ENCODE data around the gene COL5A1.

The COL5A1 gene

GRCh38 chr9:134631881-134632280 lies 9.7 kb upstream of the COL5A1 start:
- H2BK5ac ChIP-seq (ENCODE audit: low read depth, low read length, poor library complexity, severe bottlenecking), result no peak overlapping the region
- no peaks in the 10 kb centered on the region for H3K79me1 ChIP-seq (replicated peaks; ENCODE audit: low read length, poor library complexity, severe bottlenecking)
- peaks cover 7% of the 10 kb centered on the region for H3K4me1 ChIP-seq (ENCODE audit: control insufficient read depth, insufficient read depth, low read depth, low read length)
- H3K23ac ChIP-seq (ENCODE audit: low read length in 2 of 2), result no peak overlapping the region
- no peak overlapping the region for H2BK120ac ChIP-seq (ENCODE audit: low read depth, low read length)
- H3K27ac ChIP-seq (ENCODE audit: low read length, poor library complexity, severe bottlenecking), result no peak overlapping the region
- 95% methylated on average over 10 of the region's 10 CpGs for WGBS
- peak overlapping the region in 1 of 2 experiments; percentile 13 for H3K4ac ChIP-seq (ENCODE audit: low read depth in 1 of 2, low read length in 2 of 2)
- no peaks in the 10 kb centered on the region for H3K9me3 ChIP-seq (ENCODE audit: control insufficient read depth, low read length)
- H4K8ac ChIP-seq (ENCODE audit: low read length), result no peak overlapping the region
- H3K4me2 ChIP-seq (ENCODE audit: low read length, poor library complexity, severe bottlenecking), result no peak overlapping the region
- H3K18ac ChIP-seq (ENCODE audit: low read depth in 1 of 2, low read length in 2 of 2), result no peak overlapping the region
- H2AFZ ChIP-seq (ENCODE audit: low read depth, low read length), result no peak overlapping the region
- no peak overlapping the region for H3K14ac ChIP-seq (ENCODE audit: low read length in 2 of 2)
- H4K91ac ChIP-seq (ENCODE audit: low read length), result no peak overlapping the region
- H3K4me3 ChIP-seq (ENCODE audit: insufficient read depth in 1 of 2, low read depth in 1 of 2, low read length in 2 of 2), result no peak overlapping the region
- no peak overlapping the region for H2AK5ac ChIP-seq (ENCODE audit: low read length, severe bottlenecking)
- DNase-seq, result no peak
- peaks cover 0 to 12% of the 10 kb centered on the region in 2 experiments for H3K27me3 ChIP-seq (ENCODE audit: control insufficient read depth in 1 of 2, insufficient read depth in 1 of 2, low read length in 2 of 2)
- H3K9ac ChIP-seq (ENCODE audit: low read length), result no peak overlapping the region
- H3K36me3 ChIP-seq (ENCODE audit: control insufficient read depth in 1 of 2, insufficient read depth in 2 of 2, low read depth in 1 of 2, low read length in 2 of 2), result peaks cover 0 to 3% of the 10 kb centered on the region in 2 experiments
- H2BK12ac ChIP-seq (ENCODE audit: low read length in 2 of 2), result no peak overlapping the region
- H2BK15ac ChIP-seq (ENCODE audit: low read depth, poor library complexity, severe bottlenecking), result no peak overlapping the region

GRCh38 chr9:134632329-134632728 lies 9.3 kb upstream of the COL5A1 start:
- Histone ChIP-seq H3K36me3 (ENCODE audit: control insufficient read depth in 1 of 2, insufficient read depth in 2 of 2, low read depth in 1 of 2, low read length in 2 of 2) (peaks cover 0 to 3% of the 10 kb centered on the region in 2 experiments), H3K9me3 (ENCODE audit: control insufficient read depth, low read length) (no peaks in the 10 kb centered on the region), H4K8ac (ENCODE audit: low read length) (no peak overlapping the region), H2AK5ac (ENCODE audit: low read length, severe bottlenecking) (no peak overlapping the region), H2BK5ac (ENCODE audit: low read depth, low read length, poor library complexity, severe bottlenecking) (no peak overlapping the region), H3K23ac (ENCODE audit: low read length in 2 of 2) (no peak overlapping the region), H3K4me3 (ENCODE audit: insufficient read depth in 1 of 2, low read depth in 1 of 2, low read length in 2 of 2) (no peak overlapping the region), H2BK120ac (ENCODE audit: low read depth, low read length) (no peak overlapping the region), H3K14ac (ENCODE audit: low read length in 2 of 2) (no peak overlapping the region), H3K18ac (ENCODE audit: low read depth in 1 of 2, low read length in 2 of 2) (no peak overlapping the region), H4K91ac (ENCODE audit: low read length) (no peak overlapping the region), H3K27ac (ENCODE audit: low read length, poor library complexity, severe bottlenecking) (no peak overlapping the region), H3K79me1 (replicated peaks; ENCODE audit: low read length, poor library complexity, severe bottlenecking) (no peaks in the 10 kb centered on the region), H3K4ac (ENCODE audit: low read depth in 1 of 2, low read length in 2 of 2) (no peak overlapping the region), H2BK12ac (ENCODE audit: low read length in 2 of 2) (no peak overlapping the region), H2BK15ac (ENCODE audit: low read depth, poor library complexity, severe bottlenecking) (no peak overlapping the region), H3K9ac (ENCODE audit: low read length) (no peak overlapping the region), H3K4me2 (ENCODE audit: low read length, poor library complexity, severe bottlenecking) (no peak overlapping the region), H2AFZ (ENCODE audit: low read depth, low read length) (no peak overlapping the region), H3K4me1 (ENCODE audit: control insufficient read depth, insufficient read depth, low read depth, low read length) (peaks cover 8% of the 10 kb centered on the region), H3K27me3 (ENCODE audit: control insufficient read depth in 1 of 2, insufficient read depth in 1 of 2, low read length in 2 of 2) (peaks cover 0 to 12% of the 10 kb centered on the region in 2 experiments)
- no peak for DNase-seq
- WGBS, result 94% methylated on average over 9 of the region's 9 CpGs

GRCh38 chr9:134633362-134634142 lies 8.1 kb upstream of the COL5A1 start:
- Histone ChIP-seq H3K27ac (ENCODE audit: low read length, poor library complexity, severe bottlenecking) (no peak overlapping the region), H3K4ac (ENCODE audit: low read depth in 1 of 2, low read length in 2 of 2) (no peak overlapping the region), H2BK15ac (ENCODE audit: low read depth, poor library complexity, severe bottlenecking) (no peak overlapping the region), H2AFZ (ENCODE audit: low read depth, low read length) (no peak overlapping the region), H4K8ac (ENCODE audit: low read length) (no peak overlapping the region), H3K4me1 (ENCODE audit: control insufficient read depth, insufficient read depth, low read depth, low read length) (peaks cover 20% of the 10 kb centered on the region), H2BK5ac (ENCODE audit: low read depth, low read length, poor library complexity, severe bottlenecking) (no peak overlapping the region), H4K91ac (ENCODE audit: low read length) (no peak overlapping the region), H2BK120ac (ENCODE audit: low read depth, low read length) (no peak overlapping the region), H3K9ac (ENCODE audit: low read length) (no peak overlapping the region), H2BK12ac (ENCODE audit: low read length in 2 of 2) (peak overlapping the region in 1 of 2 experiments; percentile 45), H3K4me3 (ENCODE audit: insufficient read depth in 1 of 2, low read depth in 1 of 2, low read length in 2 of 2) (no peak overlapping the region), H3K79me1 (replicated peaks; ENCODE audit: low read length, poor library complexity, severe bottlenecking) (no peaks in the 10 kb centered on the region), H3K14ac (ENCODE audit: low read length in 2 of 2) (no peak overlapping the region), H2AK5ac (ENCODE audit: low read length, severe bottlenecking) (no peak overlapping the region), H3K18ac (ENCODE audit: low read depth in 1 of 2, low read length in 2 of 2) (no peak overlapping the region), H3K23ac (ENCODE audit: low read length in 2 of 2) (no peak overlapping the region), H3K36me3 (ENCODE audit: control insufficient read depth in 1 of 2, insufficient read depth in 2 of 2, low read depth in 1 of 2, low read length in 2 of 2) (no peaks in the 10 kb centered on the region), H3K9me3 (ENCODE audit: control insufficient read depth, low read length) (no peaks in the 10 kb centered on the region), H3K4me2 (ENCODE audit: low read length, poor library complexity, severe bottlenecking) (no peak overlapping the region), H3K27me3 (ENCODE audit: control insufficient read depth in 1 of 2, insufficient read depth in 1 of 2, low read length in 2 of 2) (peaks cover 0 to 12% of the 10 kb centered on the region in 2 experiments)
- DNase-seq, result no peak
- 95% methylated on average over 16 of the region's 16 CpGs for WGBS

- H2AFZ ChIP-seq (ENCODE audit: low read depth, low read length), result no peak overlapping the region
- peaks cover 0 to 12% of the 10 kb centered on the region in 2 experiments for H3K27me3 ChIP-seq (ENCODE audit: control insufficient read depth in 1 of 2, insufficient read depth in 1 of 2, low read length in 2 of 2)
- H4K8ac ChIP-seq (ENCODE audit: low read length), result no peak overlapping the region
- no peaks in the 10 kb centered on the region for H3K79me1 ChIP-seq (replicated peaks; ENCODE audit: low read length, poor library complexity, severe bottlenecking)
- no peaks in the 10 kb centered on the region for H3K36me3 ChIP-seq (ENCODE audit: control insufficient read depth in 1 of 2, insufficient read depth in 2 of 2, low read depth in 1 of 2, low read length in 2 of 2)
- 89% methylated on average over 9 of the region's 9 CpGs for WGBS
- H2BK120ac ChIP-seq (ENCODE audit: low read depth, low read length), result no peak overlapping the region
- H3K27ac ChIP-seq (ENCODE audit: low read length, poor library complexity, severe bottlenecking), result no peak overlapping the region
- H2BK15ac ChIP-seq (ENCODE audit: low read depth, poor library complexity, severe bottlenecking), result no peak overlapping the region
- peak overlapping the region in 1 of 2 experiments; percentile 7 for H2BK12ac ChIP-seq (ENCODE audit: low read length in 2 of 2)
- no peak overlapping the region for H3K23ac ChIP-seq (ENCODE audit: low read length in 2 of 2)
- H3K9me3 ChIP-seq (ENCODE audit: control insufficient read depth, low read length), result no peaks in the 10 kb centered on the region
- no peak overlapping the region for H3K14ac ChIP-seq (ENCODE audit: low read length in 2 of 2)
- no peak overlapping the region for H3K4me3 ChIP-seq (ENCODE audit: insufficient read depth in 1 of 2, low read depth in 1 of 2, low read length in 2 of 2)
- DNase-seq, result no peak
- no peak overlapping the region for H3K4ac ChIP-seq (ENCODE audit: low read depth in 1 of 2, low read length in 2 of 2)
- H3K4me2 ChIP-seq (ENCODE audit: low read length, poor library complexity, severe bottlenecking), result no peak overlapping the region
- no peak overlapping the region for H2AK5ac ChIP-seq (ENCODE audit: low read length, severe bottlenecking)
- no peak overlapping the region for H4K91ac ChIP-seq (ENCODE audit: low read length)
- H3K18ac ChIP-seq (ENCODE audit: low read depth in 1 of 2, low read length in 2 of 2), result no peak overlapping the region
- no peak overlapping the region for H3K9ac ChIP-seq (ENCODE audit: low read length)
- H3K4me1 ChIP-seq (ENCODE audit: control insufficient read depth, insufficient read depth, low read depth, low read length), result peaks cover 21% of the 10 kb centered on the region
- H2BK5ac ChIP-seq (ENCODE audit: low read depth, low read length, poor library complexity, severe bottlenecking), result no peak overlapping the region
These were observed 7.4 kb upstream of the COL5A1 start for GRCh38 chr9:134634176-134634575.

Measured in mesenchymal stem cell (in vitro differentiated cells and primary cell).